OCI-LY1 (cell line): Measurements from ENCODE around the gene LIPA.

Experiments used
- H2AFZ ChIP-seq: fragments of 200-600 bp; sonication (generic), shearing (Covaris generic); 2 replicates; pipeline ENCODE4 v1.6.0; 2014; ENCODE audit warnings: antibody characterized with exemption, mild to moderate bottlenecking, low read length
- H3F3A ChIP-seq: fragments of 200-600 bp; sonication (generic), shearing (Covaris generic); 2 replicates; pipeline ENCODE4 v1.6.0; 2014; ENCODE audit warnings: mild to moderate bottlenecking, antibody characterized with exemption, low read length, moderate library complexity; ENCODE audit not compliant: insufficient read depth
- H3K27ac ChIP-seq: fragments of 200-600 bp; sonication (generic); 2 replicates; pipeline ENCODE4 v1.5.1; 2014; ENCODE audit warnings: low read length, mixed run types, mild to moderate bottlenecking, low read depth; ENCODE audit not compliant: poor library complexity, severe bottlenecking
- H3K27me3 ChIP-seq: fragments of 200-600 bp; sonication (generic); 2 replicates; pipeline ENCODE4 v1.6.0; 2014; ENCODE audit warnings: antibody characterized with exemption, mild to moderate bottlenecking, low read length, moderate library complexity; ENCODE audit not compliant: insufficient read depth
- H3K36me3 ChIP-seq: fragments of 200-600 bp; sonication (generic); 2 replicates; pipeline ENCODE4 v1.6.1; 2014; ENCODE audit warnings: mild to moderate bottlenecking, antibody characterized with exemption, low read length, moderate library complexity, mixed read lengths; ENCODE audit not compliant: insufficient read depth
- H3K4me1 ChIP-seq: fragments of 200-600 bp; sonication (generic); 2 replicates; pipeline ENCODE4 v1.5.1; 2014; ENCODE audit warnings: mild to moderate bottlenecking, low read length, moderate library complexity; ENCODE audit not compliant: insufficient read depth, severe bottlenecking
- H3K4me2 ChIP-seq: fragments of 200-600 bp; sonication (generic), shearing (Covaris generic); 2 replicates; pipeline ENCODE4 v1.6.1; 2014; ENCODE audit warnings: low read length
- H3K4me3 ChIP-seq: fragments of 200-600 bp; sonication (generic); 2 replicates; pipeline ENCODE4 v1.5.1; 2014; ENCODE audit warnings: low read length, low read depth, mild to moderate bottlenecking, mixed read lengths; ENCODE audit not compliant: poor library complexity, severe bottlenecking
- H3K79me2 ChIP-seq: fragments of 200-600 bp; shearing (Covaris generic); 2 replicates; pipeline ENCODE4 v1.6.1; 2016; ENCODE audit warnings: mixed run types, low read length, mixed read lengths; ENCODE audit not compliant: insufficient read depth
- H3K9ac ChIP-seq: fragments of 200-600 bp; sonication (generic), shearing (Covaris generic); 2 replicates; pipeline ENCODE4 v1.6.1; 2014; ENCODE audit warnings: mild to moderate bottlenecking, low read length, mixed read lengths
- H3K9me2 ChIP-seq: fragments of 200-600 bp; sonication (generic), shearing (Covaris generic); 2 replicates; pipeline ENCODE4 v1.6.1; 2014; ENCODE audit warnings: low read depth, mild to moderate bottlenecking, low read length, mixed read lengths
- H3K9me3 ChIP-seq: fragments of 200-600 bp; shearing (Covaris generic); 2 replicates; pipeline ENCODE4 v1.6.1; 2014; ENCODE audit warnings: low read length, mixed read lengths
- H4K20me1 ChIP-seq: fragments of 200-600 bp; sonication (generic), shearing (Covaris generic); 2 replicates; pipeline ENCODE4 v1.6.0; 2016; ENCODE audit warnings: mild to moderate bottlenecking, low read length; ENCODE audit not compliant: insufficient read depth
- EZH2 ChIP-seq: fragments of 200-600 bp; sonication (generic), shearing (Covaris generic); IDR thresholded peaks from 2 replicates; pipeline ENCODE4 v1.8.0; 2017; ENCODE audit warnings: borderline replicate concordance, mixed run types, mild to moderate bottlenecking, antibody characterized with exemption, low read length, moderate library complexity, mixed read lengths
- TF ChIP-seq, protein P1 (sequence below): fragments of 200-600 bp; sonication (generic), shearing (Covaris generic); IDR thresholded peaks from 2 replicates; pipeline ENCODE4 v1.5.1; 2017; ENCODE audit warnings: mild to moderate bottlenecking, antibody characterized with exemption, low read length, moderate library complexity, mixed read lengths

Gene LIPA

DNA sequence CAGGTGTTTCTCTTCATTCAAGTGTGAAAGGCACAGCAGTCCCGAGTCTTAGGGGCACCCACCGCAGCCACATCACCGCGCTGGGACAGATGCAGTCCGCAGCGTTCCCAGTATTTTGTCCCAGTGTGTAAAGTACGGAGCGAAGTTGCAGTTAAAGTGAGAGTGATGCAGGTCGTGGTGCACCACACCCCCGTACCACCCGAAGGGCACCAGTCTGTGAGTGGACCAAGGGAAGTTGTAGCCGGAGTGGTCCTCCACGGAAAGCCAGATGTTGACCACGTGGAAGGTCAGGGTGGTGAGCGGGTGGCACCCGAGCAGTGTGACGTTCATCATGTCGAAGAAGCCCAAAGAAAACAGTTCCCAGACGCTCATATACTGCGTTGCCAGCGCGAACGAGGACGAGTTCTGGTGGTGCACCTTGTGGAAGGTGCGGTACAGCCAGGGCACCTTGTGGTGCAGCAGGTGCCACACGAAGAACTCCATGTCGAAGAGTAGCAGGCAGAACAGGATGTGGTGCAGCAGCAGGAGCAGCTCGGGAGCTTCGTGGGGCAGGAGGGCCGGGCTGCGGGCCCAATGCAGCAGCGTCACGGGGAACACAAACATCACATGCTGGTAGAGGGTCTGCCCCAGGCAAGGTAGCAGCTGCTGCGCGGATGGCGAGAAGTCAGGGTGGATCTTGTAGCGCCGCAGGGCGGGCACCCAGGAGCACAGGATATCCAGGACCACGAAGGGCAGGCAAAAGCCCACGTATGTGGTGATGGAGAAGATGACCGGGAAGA is 45.0 kb downstream of the LIPA start:
- Histone ChIP-seq H3K36me3 (no peaks in the 10 kb centered on the region), H3F3A (no peaks in the 10 kb centered on the region), H3K27ac (no peak overlapping the region), H3K4me3 (no peak overlapping the region), H3K9ac (no peak overlapping the region), H3K27me3 (no peaks in the 10 kb centered on the region), H3K4me1 (no peaks in the 10 kb centered on the region), H3K9me3 (no peaks in the 10 kb centered on the region), H3K9me2 (no peaks in the 10 kb centered on the region), H4K20me1 (no peaks in the 10 kb centered on the region), H3K79me2 (no peaks in the 10 kb centered on the region), H2AFZ (no peak overlapping the region), H3K4me2 (no peak overlapping the region; the same call in 1 of the 2 replicates)
- TF ChIP-seq, protein P1, sequence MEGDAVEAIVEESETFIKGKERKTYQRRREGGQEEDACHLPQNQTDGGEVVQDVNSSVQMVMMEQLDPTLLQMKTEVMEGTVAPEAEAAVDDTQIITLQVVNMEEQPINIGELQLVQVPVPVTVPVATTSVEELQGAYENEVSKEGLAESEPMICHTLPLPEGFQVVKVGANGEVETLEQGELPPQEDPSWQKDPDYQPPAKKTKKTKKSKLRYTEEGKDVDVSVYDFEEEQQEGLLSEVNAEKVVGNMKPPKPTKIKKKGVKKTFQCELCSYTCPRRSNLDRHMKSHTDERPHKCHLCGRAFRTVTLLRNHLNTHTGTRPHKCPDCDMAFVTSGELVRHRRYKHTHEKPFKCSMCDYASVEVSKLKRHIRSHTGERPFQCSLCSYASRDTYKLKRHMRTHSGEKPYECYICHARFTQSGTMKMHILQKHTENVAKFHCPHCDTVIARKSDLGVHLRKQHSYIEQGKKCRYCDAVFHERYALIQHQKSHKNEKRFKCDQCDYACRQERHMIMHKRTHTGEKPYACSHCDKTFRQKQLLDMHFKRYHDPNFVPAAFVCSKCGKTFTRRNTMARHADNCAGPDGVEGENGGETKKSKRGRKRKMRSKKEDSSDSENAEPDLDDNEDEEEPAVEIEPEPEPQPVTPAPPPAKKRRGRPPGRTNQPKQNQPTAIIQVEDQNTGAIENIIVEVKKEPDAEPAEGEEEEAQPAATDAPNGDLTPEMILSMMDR, result no peak
- TF ChIP-seq EZH2, result no peak

DNA sequence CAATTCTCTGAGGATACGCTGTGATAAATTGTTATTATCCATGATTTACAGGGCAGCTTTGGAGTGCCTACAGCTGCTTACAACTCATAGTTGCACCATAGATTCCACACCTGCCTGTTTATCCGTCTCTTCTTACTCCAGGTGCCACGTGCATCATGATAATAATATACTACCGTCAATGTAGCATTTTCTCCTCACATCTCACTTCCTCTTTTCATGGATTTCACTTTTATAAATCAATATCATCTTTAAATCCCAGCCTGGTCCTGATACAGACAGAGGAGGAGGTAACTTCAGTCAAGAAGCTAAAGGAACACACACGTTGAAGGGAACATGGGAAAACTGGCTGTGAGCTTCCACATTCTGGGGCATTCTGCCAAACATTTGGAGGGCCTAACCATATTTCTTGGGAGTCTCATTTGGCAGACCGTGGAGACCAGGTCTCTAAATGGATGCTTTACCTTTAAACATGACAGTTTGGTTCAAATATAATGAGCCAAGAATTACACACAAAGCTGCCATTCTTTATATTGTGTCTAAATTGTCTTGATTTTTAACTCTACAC is 46.9 kb downstream of the LIPA start:
- H3K9me2 ChIP-seq, result no peaks in the 10 kb centered on the region
- no peak overlapping the region for H3K4me3 ChIP-seq
- H3K79me2 ChIP-seq, result no peaks in the 10 kb centered on the region
- no peaks in the 10 kb centered on the region for H3F3A ChIP-seq
- no peak overlapping the region for H2AFZ ChIP-seq
- no peaks in the 10 kb centered on the region for H3K27me3 ChIP-seq
- H3K9me3 ChIP-seq, result no peaks in the 10 kb centered on the region
- TF ChIP-seq, protein P1, result no peak
- no peak for TF ChIP-seq EZH2
- H3K36me3 ChIP-seq, result no peaks in the 10 kb centered on the region
- H3K4me2 ChIP-seq, result no peak overlapping the region
- H3K27ac ChIP-seq, result no peak overlapping the region
- H4K20me1 ChIP-seq, result no peaks in the 10 kb centered on the region
- no peak overlapping the region for H3K9ac ChIP-seq
- no peaks in the 10 kb centered on the region for H3K4me1 ChIP-seq

DNA sequence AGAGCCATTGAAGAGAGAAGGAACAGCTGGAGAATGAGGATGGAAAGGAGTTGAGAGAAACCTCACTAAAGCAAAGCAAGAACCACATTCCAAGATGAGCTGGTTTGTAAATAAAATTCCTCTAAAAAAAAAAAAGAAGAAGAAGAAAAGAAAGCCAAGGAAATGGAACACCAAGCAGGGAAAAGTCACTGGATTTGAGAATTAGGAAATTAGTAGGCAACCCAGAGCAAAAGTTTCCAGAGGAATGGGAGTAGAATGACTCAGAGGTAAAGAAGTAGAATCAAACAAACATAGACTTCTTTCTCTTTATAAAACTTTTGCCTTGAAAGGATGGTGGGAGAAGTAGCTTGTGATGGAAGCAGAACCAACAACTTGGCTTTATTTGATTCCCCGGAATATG is 48.3 kb downstream of the LIPA start:
- H3K79me2 ChIP-seq, result no peaks in the 10 kb centered on the region
- no peaks in the 10 kb centered on the region for H3K27me3 ChIP-seq
- TF ChIP-seq EZH2, result no peak
- TF ChIP-seq, protein P1, result no peak
- H3F3A ChIP-seq, result no peaks in the 10 kb centered on the region
- H3K4me2 ChIP-seq, result no peak overlapping the region
- no peaks in the 10 kb centered on the region for H3K4me1 ChIP-seq
- no peaks in the 10 kb centered on the region for H4K20me1 ChIP-seq
- no peak overlapping the region for H3K27ac ChIP-seq
- no peaks in the 10 kb centered on the region for H3K9me2 ChIP-seq
- H3K36me3 ChIP-seq, result no peaks in the 10 kb centered on the region
- H3K9ac ChIP-seq, result no peak overlapping the region
- H3K4me3 ChIP-seq, result no peak overlapping the region
- H3K9me3 ChIP-seq, result no peaks in the 10 kb centered on the region
- H2AFZ ChIP-seq, result no peak overlapping the region
